GM21529 (cell line): Measurements from ENCODE around the gene SPINK5.

ENCODE experiments used
- ATAC-seq: cut with Tn5 transposase; IDR thresholded peaks from one replicate; pipeline ENCODE4 v1.9.1; 2021; ENCODE audit not compliant: unreplicated experiment

The SPINK5 gene

DNA sequence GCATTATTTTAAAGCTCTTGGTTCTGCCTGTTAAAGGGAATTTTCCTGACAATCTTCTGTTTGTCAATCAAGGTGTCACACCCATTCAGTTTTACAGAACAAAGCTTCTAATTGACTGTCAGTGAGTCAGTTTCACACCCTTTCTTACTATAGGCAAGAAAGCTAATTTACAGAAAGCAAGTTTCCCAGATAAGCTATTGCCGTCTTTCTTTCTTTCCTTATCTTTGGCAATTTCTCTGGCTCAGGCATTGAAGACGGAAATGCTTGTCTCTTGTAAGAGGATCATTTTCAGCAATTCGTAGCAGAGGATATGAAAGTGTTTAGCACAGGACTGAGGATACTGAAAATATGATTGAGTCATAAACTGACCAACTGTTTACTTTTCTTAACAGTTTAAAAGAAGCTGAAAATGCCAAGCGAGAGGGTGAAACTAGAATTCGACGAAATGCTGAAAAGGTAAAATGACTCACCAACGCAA lies 27.0 kb downstream of the SPINK5 start:
- no peak for ATAC-seq

DNA sequence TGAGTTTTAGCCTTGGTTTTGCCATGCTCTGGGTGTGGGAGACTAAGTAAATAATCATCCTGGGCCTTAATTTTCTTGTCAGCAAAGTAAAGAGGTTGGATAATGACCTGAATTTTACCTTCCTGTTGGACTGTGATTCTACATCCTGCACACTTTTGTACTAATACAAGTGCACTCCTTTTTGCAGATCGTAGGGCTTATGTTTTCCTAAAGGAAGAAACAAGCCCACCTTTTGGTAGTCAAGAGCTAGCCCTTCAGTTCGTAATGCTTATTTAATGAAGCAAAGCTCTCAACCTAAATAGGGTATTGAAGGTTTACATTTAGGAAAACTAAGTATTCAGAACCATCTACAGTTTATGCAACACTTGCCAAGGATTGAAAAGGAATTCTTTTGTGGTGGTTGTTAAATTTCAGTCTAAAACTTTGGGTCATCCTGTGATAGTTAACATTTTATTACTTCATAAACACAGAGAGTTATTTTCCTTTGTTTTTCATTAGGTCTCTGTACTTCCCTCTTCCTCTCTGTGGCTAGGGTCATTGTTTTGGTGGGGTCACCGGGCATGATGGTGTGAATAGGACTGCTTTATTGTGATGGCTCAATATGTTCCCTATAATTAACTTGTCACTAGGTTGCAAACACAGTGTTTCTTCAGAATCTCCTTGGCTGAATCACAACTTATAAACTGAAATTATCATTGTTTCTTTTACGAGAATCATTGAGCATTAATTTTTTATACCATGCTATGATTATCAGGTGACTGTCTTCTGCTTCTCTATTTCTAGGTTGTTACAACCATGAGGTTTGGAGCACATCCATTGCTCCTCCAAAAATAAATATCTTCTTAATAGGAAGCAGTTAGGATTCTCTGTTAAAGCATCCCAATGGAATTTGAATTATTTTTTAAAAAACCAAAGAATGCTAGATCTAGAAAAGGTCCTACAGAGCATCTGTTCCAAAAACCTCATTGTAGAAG lies 28.5 kb downstream of the SPINK5 start:
- ATAC-seq: no peak

DNA sequence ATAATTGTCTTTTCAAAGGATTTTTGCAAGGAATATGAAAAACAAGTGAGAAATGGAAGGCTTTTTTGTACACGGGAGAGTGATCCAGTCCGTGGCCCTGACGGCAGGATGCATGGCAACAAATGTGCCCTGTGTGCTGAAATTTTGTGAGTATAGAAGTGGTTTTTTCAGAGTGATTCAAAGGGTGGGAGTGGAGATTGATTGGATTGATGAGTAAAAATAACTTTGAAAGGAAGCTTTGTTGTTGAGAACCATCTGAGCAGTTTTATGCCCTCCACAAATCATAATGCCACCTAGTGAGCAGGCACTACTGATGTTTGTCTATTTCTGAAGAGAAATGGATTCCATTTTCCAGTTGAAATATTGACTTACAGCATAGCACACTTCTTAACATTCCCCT lies 30.6 kb downstream of the SPINK5 start:
- ATAC-seq: no peak

DNA sequence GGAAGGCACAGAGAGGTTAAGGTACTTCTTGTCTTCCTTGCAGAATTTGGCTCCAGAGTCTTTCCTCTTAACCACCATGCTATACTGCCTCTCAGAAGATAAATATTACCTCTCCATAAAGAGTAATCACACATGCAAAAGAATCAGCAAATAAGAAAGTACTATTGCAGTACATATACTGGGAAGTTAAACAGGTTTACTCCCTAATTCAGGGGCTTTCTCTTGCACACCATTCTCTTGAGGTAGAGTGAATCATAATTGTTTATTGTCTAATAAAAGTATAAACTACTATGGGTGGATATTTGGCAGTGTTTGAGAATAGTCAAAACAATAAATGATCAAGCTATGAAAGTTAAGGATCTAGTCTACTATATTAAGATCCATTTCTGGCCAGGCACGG lies 40.4 kb downstream of the SPINK5 start:
- ATAC-seq: no peak

DNA sequence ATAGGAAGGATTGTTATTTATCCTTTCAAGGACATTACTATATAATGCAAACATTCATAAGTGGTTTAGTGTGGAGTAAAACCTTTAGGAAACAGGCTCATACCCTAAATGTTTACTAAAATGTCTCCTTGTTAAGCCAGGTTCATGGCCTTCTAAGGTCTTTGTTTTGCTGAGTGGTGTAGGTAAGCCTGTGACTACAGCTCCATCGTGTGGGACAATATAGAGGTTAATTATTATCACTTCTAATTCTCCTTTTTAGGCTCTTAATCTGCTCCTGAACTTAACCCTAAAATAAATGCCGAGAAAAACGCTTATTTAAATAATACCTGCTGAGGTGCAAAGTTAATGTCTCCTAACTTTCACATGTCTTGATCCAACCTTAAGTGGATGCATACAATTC lies 43.8 kb downstream of the SPINK5 start:
- ATAC-seq: no peak

DNA sequence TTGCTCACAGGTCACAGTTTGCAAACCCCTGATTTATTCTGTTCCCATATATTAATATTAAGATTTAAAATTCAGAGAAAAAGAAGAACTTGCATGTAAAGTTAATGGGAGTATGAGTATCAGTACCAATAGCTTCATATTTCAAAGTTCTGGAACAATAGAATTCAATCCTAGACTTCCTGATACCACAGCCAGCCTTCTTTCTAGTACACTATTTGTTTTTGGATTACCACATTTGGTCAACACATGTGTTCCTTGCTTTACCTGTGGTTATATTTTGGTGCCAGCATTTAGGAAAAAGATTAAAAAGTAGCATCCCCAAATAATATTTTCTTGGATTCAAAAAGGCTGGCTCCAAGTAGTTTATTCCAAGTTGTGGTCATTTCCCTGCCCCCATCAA lies 49.5 kb downstream of the SPINK5 start:
- no peak for ATAC-seq

DNA sequence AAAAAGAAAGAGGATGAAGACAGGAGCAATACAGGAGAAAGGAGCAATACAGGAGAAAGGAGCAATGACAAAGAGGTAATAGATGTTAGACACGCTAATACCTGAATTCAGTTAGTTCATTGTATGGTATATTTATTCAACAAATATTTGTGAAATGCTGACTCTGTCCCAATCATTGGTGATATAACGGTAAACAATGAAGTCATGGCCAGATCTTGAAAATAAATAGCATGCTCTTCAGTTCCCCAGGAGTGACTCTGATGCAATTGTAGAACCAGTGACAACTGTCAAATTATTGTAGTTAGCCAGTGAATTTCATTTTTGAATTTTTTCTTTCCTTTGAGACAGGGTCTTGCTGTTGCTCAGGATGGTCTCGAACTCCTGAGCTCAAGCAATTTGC lies 56.5 kb downstream of the SPINK5 start:
- ATAC-seq: no peak

DNA sequence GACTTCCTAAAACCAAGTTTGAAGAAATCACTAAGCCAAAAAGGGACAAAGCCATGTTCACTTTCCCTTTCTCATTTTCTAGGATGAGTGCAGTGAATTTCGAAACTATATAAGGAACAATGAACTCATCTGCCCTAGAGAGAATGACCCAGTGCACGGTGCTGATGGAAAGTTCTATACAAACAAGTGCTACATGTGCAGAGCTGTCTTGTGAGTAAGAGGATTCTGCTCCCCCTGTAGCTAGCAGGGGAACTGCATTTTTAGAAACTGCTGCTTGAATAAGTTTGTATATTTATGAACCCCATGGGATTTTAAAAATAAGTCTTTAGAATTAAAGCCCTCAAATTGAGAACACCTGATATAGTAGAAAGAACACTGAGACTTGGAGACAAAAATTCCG lies 61.9 kb downstream of the SPINK5 start:
- ATAC-seq: no peak

DNA sequence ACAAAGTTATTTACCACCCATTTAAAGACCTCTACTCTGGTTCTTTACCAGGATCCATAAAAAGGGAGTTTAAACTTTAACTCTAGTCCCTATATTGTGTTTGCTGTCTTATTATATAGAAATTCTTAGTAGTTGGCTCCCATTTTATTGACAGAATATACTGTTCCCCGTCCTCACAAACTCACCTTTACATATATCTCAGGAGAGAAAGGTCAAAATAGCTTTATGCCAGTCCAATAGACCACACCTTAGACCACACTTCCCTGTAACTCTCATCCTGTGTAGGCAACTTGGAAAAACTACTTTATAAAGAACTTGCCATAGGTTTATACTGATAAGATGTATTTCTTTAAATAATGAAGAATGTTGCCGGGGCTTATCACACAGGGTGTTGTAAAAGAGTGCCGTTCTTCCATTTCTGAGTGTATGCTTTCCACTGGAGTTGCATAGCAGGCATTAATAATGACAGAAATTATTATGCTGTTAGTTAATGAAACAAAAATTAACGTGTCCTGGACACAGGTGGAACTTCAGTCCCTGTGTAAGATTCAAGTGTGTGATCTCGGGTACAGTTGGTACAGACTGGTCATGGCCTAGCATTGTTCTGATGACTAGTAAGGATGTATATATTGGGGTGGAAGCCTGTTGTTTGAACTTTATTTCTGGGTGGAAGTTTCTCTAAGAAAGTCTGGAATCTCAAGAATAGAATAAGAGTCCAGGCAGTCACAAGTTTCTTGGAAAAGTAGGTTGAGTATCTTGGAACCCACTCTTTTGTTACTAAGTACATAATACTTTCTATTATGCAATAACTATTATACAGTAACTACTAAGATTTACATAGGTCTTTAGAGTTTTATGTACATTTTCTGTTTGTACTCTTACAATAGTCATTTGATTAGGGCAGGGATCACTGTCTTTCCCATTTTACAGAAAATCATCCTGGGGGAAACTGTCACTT lies 71.6 kb downstream of the SPINK5 start:
- ATAC-seq: no peak

DNA sequence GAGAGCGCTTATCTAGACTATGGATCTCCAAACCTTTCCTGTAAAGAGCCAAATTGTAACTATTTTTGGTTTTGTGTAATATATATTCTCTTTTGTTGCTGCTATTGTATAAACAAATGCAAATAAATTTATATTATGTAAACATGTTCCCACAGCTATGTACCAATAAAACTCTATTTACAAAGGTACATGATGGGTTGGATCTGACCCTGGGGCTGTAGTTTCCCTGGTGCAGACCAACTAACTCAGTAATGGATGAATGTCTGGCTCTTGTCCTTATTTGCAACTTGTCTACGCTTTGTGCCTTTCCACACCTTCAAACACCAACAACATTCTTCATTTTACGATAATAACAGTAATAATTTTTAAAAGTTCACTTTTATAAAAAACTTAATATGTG lies 77.1 kb downstream of the SPINK5 start:
- no peak for ATAC-seq

DNA sequence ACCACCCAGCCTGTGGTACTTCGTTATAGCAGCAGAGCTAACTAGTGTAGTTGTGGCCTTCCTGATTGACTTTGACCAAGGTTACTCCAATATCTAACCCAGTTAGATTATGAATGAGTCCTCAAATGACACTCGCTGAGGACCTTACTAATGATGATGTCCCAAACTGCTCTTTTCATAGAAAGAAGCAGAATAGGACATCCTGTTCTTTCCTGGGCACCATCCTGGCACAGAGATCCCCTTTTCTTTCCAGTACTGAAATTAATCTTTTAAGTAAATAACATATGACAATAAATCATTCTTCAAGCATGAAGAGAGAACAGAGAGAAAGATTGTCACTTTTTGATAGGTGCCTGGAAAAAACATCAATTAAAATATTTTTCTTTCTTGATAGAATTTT lies 77.9 kb downstream of the SPINK5 start:
- ATAC-seq: no peak

DNA sequence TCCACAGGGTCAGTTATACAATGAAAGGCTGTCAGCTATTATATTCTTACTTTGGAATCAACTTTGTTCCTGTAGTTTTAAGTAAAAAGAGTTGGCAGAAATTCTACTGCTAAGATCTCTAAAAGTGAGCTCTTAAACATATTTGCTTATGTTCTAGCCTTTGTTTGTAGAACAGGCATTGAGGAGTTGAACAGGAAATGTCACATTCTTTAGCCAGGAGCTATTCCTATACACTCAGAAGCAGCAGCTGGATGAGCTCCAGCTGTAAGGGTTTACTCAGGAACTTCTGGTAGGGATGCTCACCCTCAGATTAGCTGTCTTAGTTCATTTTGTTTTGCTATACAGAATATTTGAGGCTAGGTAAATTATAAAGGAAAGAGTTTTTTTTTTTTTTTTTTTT lies 82.1 kb downstream of the SPINK5 start:
- no peak for ATAC-seq

DNA sequence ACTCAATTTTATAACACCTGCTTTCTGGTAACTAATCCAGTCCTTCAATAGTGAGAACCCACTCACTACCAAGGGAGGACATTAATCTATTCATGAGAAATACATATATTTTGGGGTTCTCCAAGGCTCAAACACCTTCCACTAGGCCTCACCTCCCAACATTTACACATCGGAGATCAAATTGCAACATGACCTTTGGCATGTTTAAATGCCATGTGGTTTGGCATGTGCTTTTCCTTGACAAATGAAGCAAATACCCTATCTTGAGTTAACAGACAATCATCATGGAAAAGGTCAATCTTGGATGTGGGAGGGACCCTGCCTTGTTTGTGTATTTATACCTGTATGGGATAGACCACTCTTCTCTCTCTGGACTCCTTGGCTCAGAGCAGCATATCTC lies 82.7 kb downstream of the SPINK5 start:
- ATAC-seq: no peak

DNA sequence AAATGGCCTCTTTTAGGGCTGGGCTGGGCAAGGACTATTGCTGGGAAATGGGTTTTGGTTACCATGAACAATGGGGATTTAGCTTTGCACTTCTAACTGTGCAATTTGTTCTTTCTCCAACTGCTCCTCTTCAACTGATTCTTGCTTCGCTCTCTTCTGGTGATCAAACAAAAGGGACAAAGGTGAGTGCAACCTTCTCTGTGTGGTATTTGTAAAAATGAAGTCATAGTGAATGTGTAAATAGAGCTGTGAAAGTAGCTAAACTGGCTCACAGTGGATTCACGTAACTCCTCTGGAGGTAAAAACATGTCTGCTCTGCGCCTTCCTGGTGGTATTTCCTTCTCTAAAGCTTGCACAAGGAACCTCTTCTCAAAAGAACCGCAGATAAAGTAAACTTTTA lies 83.6 kb downstream of the SPINK5 start:
- no peak for ATAC-seq

DNA sequence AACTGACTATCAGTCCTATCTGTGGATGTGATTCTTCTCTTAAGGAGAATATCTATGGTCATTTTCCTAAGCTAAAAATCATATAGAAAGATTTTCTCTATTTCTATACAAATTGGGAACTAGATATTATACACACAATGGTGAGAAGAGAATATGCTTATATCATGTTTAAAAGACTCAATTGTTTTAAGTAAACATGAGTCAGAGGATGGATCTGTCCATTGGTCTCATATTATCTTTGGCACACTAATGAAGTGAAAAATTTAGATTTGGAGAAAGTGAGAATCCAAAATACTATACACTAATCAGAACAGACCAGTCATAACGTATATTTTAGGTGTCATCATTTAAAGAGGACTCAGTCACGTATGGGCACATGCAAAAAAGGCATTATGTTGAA lies 88.1 kb downstream of the SPINK5 start:
- ATAC-seq: no peak

DNA sequence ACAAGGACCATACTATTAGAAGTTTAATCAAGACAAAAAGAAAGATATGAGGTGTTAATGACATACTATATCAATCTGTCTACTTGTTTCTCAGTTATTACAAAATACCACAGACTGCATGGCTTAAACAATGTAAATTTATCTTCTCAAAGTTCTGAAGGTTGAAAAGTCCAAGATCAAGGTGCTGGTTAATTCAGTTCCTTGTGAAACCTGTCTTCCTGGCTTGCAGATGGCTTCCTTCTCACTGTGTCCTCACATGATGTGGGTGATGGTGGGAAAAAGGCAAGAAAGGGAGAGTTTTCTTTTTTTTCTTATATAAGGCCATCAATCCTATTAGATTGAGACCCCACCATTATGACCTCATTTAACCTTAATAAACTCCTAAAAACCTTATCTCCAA lies 89.0 kb downstream of the SPINK5 start:
- ATAC-seq: no peak

DNA sequence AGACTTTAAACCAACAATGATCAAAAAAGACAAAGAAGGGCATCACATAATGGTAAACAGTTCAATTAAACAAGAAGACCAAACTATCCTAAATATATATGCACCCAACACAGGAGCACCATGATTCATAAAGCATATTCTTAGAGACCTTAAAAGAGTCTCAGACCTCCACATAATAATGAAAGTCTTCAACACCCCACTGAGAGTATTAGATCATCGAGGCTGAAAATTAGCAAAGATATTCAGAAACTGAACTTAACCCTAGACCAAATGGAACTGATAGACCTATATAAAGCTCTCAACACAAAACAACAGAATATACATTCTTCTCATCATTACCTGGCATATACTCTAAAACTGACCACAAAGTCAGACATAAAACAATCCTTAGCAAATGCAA lies 92.8 kb downstream of the SPINK5 start:
- no peak for ATAC-seq

DNA sequence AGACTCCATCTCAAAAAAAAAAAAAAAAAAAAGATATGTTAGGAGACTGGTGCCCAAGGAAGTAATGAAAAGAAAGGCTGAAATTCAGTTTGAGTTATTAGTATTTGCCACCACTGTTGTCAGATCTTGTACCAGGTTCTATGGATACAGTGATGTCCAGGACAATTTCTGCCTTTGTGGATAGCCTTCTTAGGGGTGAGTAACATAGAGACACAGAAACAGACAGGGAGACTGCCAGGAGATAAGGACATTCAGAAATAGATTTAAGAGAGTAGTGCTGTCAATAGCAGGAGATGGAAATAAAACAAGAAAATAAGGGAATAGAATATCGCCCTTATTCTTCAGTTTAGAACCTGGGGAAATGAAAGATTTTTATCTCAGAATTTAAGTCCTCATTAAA lies 98.3 kb downstream of the SPINK5 start:
- no peak for ATAC-seq

DNA sequence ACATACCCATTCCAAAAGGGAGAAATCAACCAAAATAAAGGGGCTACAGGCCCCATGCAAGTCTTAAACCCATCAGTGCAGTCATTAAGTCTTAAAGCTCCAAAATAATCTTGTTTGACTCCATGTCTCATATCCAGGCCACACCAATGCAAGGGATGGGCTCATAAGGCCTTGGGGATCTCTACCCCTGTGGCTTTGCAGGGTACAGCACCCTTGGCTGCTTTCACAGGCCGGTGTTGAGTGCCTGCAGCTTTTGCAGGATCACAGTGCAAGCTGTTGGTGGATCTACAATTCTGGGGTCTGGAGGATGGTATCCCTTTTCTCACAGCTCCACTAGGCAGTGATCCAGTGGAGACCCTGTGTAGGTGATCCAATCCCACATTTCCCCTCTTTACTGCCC lies 99.6 kb downstream of the SPINK5 start:
- ATAC-seq: peak; percentile 47

DNA sequence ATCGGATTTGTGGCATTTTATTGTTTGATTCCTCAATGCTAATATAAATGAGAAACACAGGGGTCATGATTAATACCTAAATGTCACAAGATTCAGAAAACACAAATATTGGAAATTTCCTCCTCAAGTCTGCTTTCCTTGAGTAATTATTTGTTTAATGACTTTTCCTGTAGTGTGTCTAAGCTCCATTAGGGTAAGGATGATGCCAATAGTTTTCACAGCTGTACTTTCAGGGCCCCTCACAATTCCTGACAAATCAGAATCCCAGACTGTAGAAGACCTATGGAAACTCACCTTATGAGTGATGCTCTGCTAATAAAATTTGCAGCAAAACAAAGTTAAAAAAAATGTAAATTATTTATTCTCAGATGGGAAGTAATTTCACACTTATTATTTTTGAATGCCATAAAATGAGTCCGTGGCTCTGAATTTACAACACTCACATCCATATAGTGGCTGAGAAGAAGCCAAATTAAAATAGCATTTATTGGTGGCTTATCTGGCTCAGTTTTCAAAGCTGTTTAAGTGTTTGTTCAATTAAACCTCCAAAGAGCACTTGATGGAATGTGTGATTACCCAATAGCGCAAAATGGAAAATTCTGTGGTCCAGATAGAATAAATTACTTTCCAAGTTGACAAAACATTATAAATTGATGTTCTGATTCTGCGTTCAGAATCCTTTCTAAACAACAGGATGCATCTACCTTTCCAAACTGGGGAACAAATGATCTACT lies 102.9 kb downstream of the SPINK5 start:
- ATAC-seq: no peak

DNA sequence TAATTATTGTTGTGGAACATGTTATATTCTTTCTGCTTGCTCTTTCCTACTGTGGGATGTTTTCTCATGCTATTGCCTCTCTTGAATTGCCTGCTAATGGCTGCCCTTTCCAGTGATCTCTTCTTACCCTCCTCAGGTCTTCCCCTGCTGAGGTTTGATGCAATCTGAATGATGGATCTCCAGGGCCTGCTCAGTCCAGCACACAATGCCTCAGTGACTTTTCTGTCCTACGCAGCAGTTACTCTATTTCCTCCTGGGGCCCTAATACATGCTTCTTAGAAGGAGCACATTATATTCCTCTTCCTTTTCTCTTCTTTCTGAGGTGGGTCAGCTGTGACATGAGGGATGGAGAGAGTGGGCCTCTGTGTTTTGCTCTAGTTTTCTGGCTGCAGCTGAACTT lies 104.5 kb downstream of the SPINK5 start, which contains the start of gene SPINK14:
Gene SPINK14 (plus strand): TSS at position 301 of the 400 bp plus-strand sequence. CDS start 1,187 bp downstream, outside the sequence.
- ATAC-seq: no peak
